Smooth muscle cell (in vitro differentiated cells): Measurements from ENCODE around the gene VTI1B. TPM values are rescaled to one million over a fixed set of nuclear protein-coding genes. Genes with fewer than 3 reads are reported as not detected.
"Not testable (repeated sequence)": the region's sequence is repeated elsewhere in the genome, so short reads cannot be mapped to it uniquely, and the experiment has no call there.

Source experiments
- DNase-seq: peaks from one replicate; lab custom pipeline; 2025; ENCODE audit not compliant: unreplicated experiment; lab: John Stamatoyannopoulos, UW
- H2AFZ ChIP-seq: fragments of 200-600 bp; sonication (generic); 2 replicates; pipeline ENCODE4 v1.6.0; 2016; ENCODE audit warnings: antibody characterized with exemption, low read depth, mild to moderate bottlenecking
- H3F3A ChIP-seq: fragments of 200-600 bp; sonication (generic); 2 replicates; pipeline ENCODE4 v1.6.0; 2017; ENCODE audit warnings: antibody characterized with exemption, low read depth
- H3K27ac ChIP-seq: fragments of 200-600 bp; sonication (generic); 2 replicates; pipeline ENCODE4 v1.5.1; 2016; ENCODE audit warnings: low read depth, mild to moderate bottlenecking
- H3K27me3 ChIP-seq: fragments of 200-600 bp; sonication (generic); 2 replicates; pipeline ENCODE4 v1.6.1; 2016; ENCODE audit warnings: low read depth, mild to moderate bottlenecking
- H3K36me3 ChIP-seq: fragments of 200-600 bp; sonication (generic); 2 replicates; pipeline ENCODE4 v1.5.1; 2016; ENCODE audit warnings: low read depth
- H3K4me1 ChIP-seq: fragments of 200-600 bp; sonication (generic); 2 replicates; pipeline ENCODE4 v1.5.1; 2016; ENCODE audit warnings: low read depth
- H3K4me2 ChIP-seq: fragments of 200-600 bp; sonication (generic); 2 replicates; pipeline ENCODE4 v1.6.0; 2016; ENCODE audit warnings: mild to moderate bottlenecking
- H3K4me3 ChIP-seq: fragments of 200-600 bp; sonication (generic); 2 replicates; pipeline ENCODE4 v1.5.1; 2016; ENCODE audit warnings: mild to moderate bottlenecking
- H3K79me2 ChIP-seq: fragments of 200-600 bp; sonication (generic); 2 replicates; pipeline ENCODE4 v1.6.0; 2016; ENCODE audit warnings: low read depth, mild to moderate bottlenecking
- H3K9ac ChIP-seq: fragments of 200-600 bp; sonication (generic); 2 replicates; pipeline ENCODE4 v1.6.0; 2016; ENCODE audit warnings: low read depth
- H3K9me3 ChIP-seq: fragments of 200-600 bp; sonication (generic); replicated peaks from 2 replicates; pipeline ENCODE4 v1.5.1; 2016; ENCODE audit warnings: low read depth
- H4K20me1 ChIP-seq: fragments of 200-600 bp; sonication (generic); 2 replicates; pipeline ENCODE4 v1.6.0; 2016; ENCODE audit warnings: low read depth
- WGBS: methylation state at CpG from one replicate; pipeline ENCODE4 v1.1.7; 2016; ENCODE audit warnings: low lambda C conversion rate; 5-methylcytosine and 5-hydroxymethylcytosine counted together
- polyA plus RNA-seq: library from polyadenylated mRNA; unstranded; fragments of >200 nt; fragmentation: Nextera tagmentation; extraction: Ambion mirVana; gene quantifications from 2 replicates; pipeline ENCODE4 v1.2.1, GENCODE V29; 2016
- total RNA-seq: library from RNA; depleted of rRNA; stranded (reverse); fragments of >200 nt; gene quantifications from 2 replicates; pipeline ENCODE4 v1.2.3, GENCODE V29; 2014
- TF ChIP-seq, protein P1 (sequence below): fragments of 200-600 bp; sonication (generic); IDR thresholded peaks from 2 replicates; pipeline ENCODE4 v1.5.1; 2017; ENCODE audit warnings: borderline replicate concordance, mild to moderate bottlenecking, antibody characterized with exemption; ENCODE audit not compliant: insufficient read depth, poor library complexity, severe bottlenecking

Gene VTI1B
- total and polyA plus RNA-seq, 2 experiments from 2014 or later = 33.0 to 106 TPM

DNA sequence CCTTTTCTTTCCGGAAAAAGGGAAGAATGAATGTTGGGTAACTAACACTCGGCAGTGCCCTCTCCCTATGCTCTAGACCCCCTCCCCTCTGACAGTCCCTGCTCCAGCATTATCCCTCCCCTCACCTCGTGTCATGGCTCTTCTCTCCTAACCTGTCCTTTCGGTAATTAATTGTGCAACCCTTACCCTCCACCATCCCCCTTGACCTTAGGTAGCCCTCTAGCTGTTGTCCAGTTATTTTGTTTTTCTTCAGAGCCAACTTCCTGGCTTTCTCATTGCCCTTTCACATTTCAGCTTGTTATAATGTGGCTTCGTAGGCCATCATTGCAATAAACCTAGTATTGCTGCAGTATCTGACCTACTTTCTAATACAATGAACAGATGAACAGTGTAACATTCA, 43.5 kb downstream of the VTI1B start:
- no peaks in the 10 kb centered on the region for H3F3A ChIP-seq
- no peak for DNase-seq
- no peaks in the 10 kb centered on the region for H3K36me3 ChIP-seq
- no peaks in the 10 kb centered on the region for H3K79me2 ChIP-seq
- TF ChIP-seq, protein P1, sequence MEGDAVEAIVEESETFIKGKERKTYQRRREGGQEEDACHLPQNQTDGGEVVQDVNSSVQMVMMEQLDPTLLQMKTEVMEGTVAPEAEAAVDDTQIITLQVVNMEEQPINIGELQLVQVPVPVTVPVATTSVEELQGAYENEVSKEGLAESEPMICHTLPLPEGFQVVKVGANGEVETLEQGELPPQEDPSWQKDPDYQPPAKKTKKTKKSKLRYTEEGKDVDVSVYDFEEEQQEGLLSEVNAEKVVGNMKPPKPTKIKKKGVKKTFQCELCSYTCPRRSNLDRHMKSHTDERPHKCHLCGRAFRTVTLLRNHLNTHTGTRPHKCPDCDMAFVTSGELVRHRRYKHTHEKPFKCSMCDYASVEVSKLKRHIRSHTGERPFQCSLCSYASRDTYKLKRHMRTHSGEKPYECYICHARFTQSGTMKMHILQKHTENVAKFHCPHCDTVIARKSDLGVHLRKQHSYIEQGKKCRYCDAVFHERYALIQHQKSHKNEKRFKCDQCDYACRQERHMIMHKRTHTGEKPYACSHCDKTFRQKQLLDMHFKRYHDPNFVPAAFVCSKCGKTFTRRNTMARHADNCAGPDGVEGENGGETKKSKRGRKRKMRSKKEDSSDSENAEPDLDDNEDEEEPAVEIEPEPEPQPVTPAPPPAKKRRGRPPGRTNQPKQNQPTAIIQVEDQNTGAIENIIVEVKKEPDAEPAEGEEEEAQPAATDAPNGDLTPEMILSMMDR = no peak
- H3K27me3 ChIP-seq = no peaks in the 10 kb centered on the region
- no peak overlapping the region for H3K4me3 ChIP-seq
- H3K4me1 ChIP-seq = no peaks in the 10 kb centered on the region
- H3K9ac ChIP-seq = no peak overlapping the region
- no peaks in the 10 kb centered on the region for H4K20me1 ChIP-seq
- H3K9me3 ChIP-seq = no peaks in the 10 kb centered on the region
- WGBS = 95% methylated on average over 5 of the region's 5 CpGs
- no peak overlapping the region for H3K27ac ChIP-seq
- H3K4me2 ChIP-seq = no peak overlapping the region
- no peak overlapping the region for H2AFZ ChIP-seq

DNA sequence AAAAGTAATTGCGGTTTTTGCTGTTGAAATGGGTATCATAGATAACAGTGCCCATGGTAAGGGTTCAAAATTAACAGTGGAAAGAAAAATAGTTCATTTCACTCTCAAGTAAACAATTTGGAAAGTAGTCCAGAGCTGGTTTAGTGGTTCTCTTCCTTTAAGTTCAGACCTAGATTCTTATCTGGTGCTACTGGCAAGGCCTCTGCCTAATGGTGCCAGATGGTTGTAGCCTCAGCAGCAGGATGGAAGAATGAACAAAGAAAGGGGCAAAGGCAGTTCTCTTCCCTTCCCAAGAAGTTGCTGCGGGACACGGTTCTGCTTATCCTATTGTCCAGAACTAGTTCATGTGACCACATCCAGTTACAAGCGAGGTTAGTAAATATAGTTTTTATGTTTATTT, 44.2 kb downstream of the VTI1B start:
- Histone ChIP-seq H3K4me1 (no peaks in the 10 kb centered on the region), H4K20me1 (no peaks in the 10 kb centered on the region), H3K4me3 (no peak overlapping the region), H3K9me3 (no peaks in the 10 kb centered on the region), H3K27me3 (no peaks in the 10 kb centered on the region), H3K4me2 (no peak overlapping the region), H3K36me3 (no peaks in the 10 kb centered on the region), H3F3A (no peaks in the 10 kb centered on the region), H2AFZ (no peak overlapping the region), H3K79me2 (no peaks in the 10 kb centered on the region), H3K27ac (no peak overlapping the region), H3K9ac (no peak overlapping the region)
- DNase-seq = no peak
- WGBS = 96% methylated on average over 4 of the region's 4 CpGs
- TF ChIP-seq, protein P1 = no peak

DNA sequence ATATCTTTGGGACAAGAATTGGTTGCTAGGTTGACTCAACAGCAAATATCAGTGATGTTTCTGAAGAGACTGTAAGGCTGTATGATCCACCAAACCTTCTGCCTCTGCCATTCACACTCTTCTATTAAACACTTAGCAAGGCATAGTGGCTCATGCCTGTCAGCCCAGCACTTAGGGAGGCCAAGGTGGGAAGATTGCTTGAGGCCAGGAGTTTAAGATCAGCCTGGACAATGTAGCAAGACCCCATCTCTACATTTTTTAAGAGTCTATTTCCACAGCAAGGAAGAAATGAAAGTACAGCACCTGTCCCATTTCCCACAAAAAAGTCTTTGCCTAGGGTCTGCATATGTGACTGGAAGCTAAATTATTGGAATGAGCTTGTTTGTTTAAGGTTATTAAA, 46.9 kb downstream of the VTI1B start:
- Histone ChIP-seq H3F3A (peaks cover 1% of the 10 kb centered on the region), H3K36me3 (no peaks in the 10 kb centered on the region), H3K9me3 (no peaks in the 10 kb centered on the region), H3K4me3 (no peak overlapping the region), H3K4me1 (no peaks in the 10 kb centered on the region), H3K27ac (no peak overlapping the region), H3K4me2 (no peak overlapping the region), H3K27me3 (no peaks in the 10 kb centered on the region), H2AFZ (no peak overlapping the region), H4K20me1 (no peaks in the 10 kb centered on the region), H3K9ac (no peak overlapping the region), H3K79me2 (no peaks in the 10 kb centered on the region)
- no peak for DNase-seq
- TF ChIP-seq, protein P1 = no peak

DNA sequence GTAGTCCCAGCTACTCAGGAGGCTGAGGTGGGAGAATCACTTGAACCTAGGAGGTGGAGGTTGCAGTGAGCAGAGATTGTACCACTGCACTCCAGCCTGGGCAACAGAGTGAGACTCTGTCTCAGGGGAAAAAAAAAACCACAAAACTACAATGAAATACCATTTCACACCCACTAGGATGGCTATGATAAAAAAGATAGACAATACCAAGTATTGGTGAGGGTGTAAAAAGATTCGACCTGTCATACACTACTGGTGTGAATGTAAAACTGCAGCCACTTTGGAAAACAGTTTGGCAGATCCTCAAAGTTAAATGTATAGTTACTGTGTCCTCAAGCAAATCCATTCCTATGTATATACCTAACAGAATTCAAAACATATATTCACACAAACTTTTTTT, 48.3 kb downstream of the VTI1B start:
- H3K9ac ChIP-seq, DNase-seq, H3K4me2 ChIP-seq, H3K79me2 ChIP-seq, H3K4me3 ChIP-seq, H2AFZ ChIP-seq, H3K27ac ChIP-seq, H3K27me3 ChIP-seq, H3K4me1 ChIP-seq, H4K20me1 ChIP-seq, H3F3A ChIP-seq, H3K9me3 ChIP-seq, H3K36me3 ChIP-seq: not testable (repeated sequence)
- 100% methylated on average over 1 of the region's 1 CpG for WGBS
